ENCODE data around the gene DSC1.

GRCh38 chr18:31146809-31147208, 15.8 kb downstream of the DSC1 start:
- no peak for TF ChIP-seq POLR2A (IDR thresholded peaks at IDR 0.05)
- TF ChIP-seq, protein P1, sequence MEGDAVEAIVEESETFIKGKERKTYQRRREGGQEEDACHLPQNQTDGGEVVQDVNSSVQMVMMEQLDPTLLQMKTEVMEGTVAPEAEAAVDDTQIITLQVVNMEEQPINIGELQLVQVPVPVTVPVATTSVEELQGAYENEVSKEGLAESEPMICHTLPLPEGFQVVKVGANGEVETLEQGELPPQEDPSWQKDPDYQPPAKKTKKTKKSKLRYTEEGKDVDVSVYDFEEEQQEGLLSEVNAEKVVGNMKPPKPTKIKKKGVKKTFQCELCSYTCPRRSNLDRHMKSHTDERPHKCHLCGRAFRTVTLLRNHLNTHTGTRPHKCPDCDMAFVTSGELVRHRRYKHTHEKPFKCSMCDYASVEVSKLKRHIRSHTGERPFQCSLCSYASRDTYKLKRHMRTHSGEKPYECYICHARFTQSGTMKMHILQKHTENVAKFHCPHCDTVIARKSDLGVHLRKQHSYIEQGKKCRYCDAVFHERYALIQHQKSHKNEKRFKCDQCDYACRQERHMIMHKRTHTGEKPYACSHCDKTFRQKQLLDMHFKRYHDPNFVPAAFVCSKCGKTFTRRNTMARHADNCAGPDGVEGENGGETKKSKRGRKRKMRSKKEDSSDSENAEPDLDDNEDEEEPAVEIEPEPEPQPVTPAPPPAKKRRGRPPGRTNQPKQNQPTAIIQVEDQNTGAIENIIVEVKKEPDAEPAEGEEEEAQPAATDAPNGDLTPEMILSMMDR (IDR thresholded peaks at IDR 0.05): no peak
- TF ChIP-seq POLR2AphosphoS5 (IDR thresholded peaks at IDR 0.05): no peak
- TF ChIP-seq EP300 (IDR thresholded peaks at IDR 0.05): no peak
